Vagina (tissue), 2 donors: ENCODE data around the gene SHFL. TPM values are rescaled to one million over a fixed set of nuclear protein-coding genes. Genes with fewer than 3 reads are reported as not detected.
A peak's percentile ranks its signal among the peaks of the same experiment; 100 is the strongest.

Source experiments
- DNase-seq, 2 donors: peaks; one replicate each; pipeline ENCODE4 v3.0.0-alpha.2; 2017; ENCODE audit errors: extremely low spot score in 2 of 2
- H3K27ac ChIP-seq: fragments of 200-600 bp; sonication (generic); one replicate; pipeline ENCODE4 v1.5.1; 2019
- H3K27me3 ChIP-seq: fragments of 200-600 bp; sonication (generic); one replicate; pipeline ENCODE4 v1.5.1; 2019
- H3K36me3 ChIP-seq, 2 donors: fragments of 200-600 bp; sonication (generic); one replicate each; pipeline ENCODE4 v1.5.1; 2017 to 2019
- H3K4me1 ChIP-seq: fragments of 200-600 bp; sonication (generic); one replicate; pipeline ENCODE4 v1.5.1; 2019
- H3K4me3 ChIP-seq, 2 donors: fragments of 200-600 bp; sonication (generic); 1 replicate in 1 of 2; 2 replicates in 1 of 2; pipeline ENCODE4 v1.5.1; 2016 to 2019
- H3K9me3 ChIP-seq: fragments of 200-600 bp; sonication (generic); one replicate; pipeline ENCODE4 v1.5.1; 2019
- CTCF ChIP-seq, 3 experiments: fragments of 450-650 bp in 2 of 3; fragments of 200-600 bp in 1 of 3; sonication (generic) in 1 of 3; IDR thresholded peaks; one replicate each; pipeline ENCODE4 v1.5.1; 2017 to 2019; ENCODE audit warnings: antibody characterized with exemption in 3 of 3, mild to moderate bottlenecking in 2 of 3, moderate library complexity in 2 of 3
- POLR2A ChIP-seq, 2 donors: fragments of 450-650 bp; IDR thresholded peaks; one replicate each; pipeline ENCODE4 v1.6.1; 2017; ENCODE audit warnings: antibody characterized with exemption in 2 of 2, mild to moderate bottlenecking in 2 of 2, moderate library complexity in 2 of 2
- POLR2AphosphoS5 ChIP-seq, 2 donors: sonication (generic); formaldehyde crosslinking; IDR thresholded peaks; one replicate each; pipeline ENCODE4 v1.9.0; 2017; ENCODE audit warnings: antibody characterized with exemption in 2 of 2, mild to moderate bottlenecking in 2 of 2, low read depth in 1 of 2; ENCODE audit not compliant: insufficient read depth in 1 of 2
- intact Hi-C: fragments of 100-400 bp; cut with DNase I; formaldehyde crosslinking; loops from one replicate; pipeline ENCODE4 v1.15.1; 2023
- total RNA-seq: library from RNA; depleted of rRNA; stranded (reverse); fragments of >200 nt; gene quantifications from one replicate; pipeline ENCODE4 v1.2.3, GENCODE V29; 2016

SHFL gene
- total RNA-seq, 1 donor from 2014 or later, result 46.9 TPM

DNA sequence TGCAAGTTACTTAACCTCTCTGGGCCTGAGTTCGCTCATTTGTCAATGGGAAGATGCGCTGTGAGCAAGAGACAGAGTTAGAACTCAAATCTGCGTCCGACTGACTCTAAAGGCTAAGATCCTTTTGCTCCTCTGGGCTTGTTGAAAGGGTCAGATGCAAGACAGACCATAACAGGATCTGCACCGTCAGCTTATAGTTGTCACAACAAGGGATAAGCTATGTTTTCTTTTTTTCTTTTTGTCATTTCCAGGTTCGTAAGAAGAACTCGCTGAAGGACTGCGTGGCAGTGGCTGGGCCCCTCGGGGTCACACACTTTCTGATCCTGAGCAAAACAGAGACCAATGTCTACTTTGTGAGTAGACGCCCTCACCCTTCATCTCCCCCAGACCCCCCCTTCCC lies 21.1 kb downstream of the SHFL start:
- H3K4me3 ChIP-seq, result peak overlapping the region; percentile 71 to 89
- no peaks in the 10 kb centered on the region for H3K27me3 ChIP-seq
- H3K36me3 ChIP-seq, result peaks cover 0 to 41% of the 10 kb centered on the region in 2 donors
- no peak for DNase-seq
- no peaks in the 10 kb centered on the region for H3K9me3 ChIP-seq
- TF ChIP-seq POLR2AphosphoS5 (IDR thresholded peaks at IDR 0.05; ENCODE audit: insufficient read depth in 1 of 2, low read depth in 1 of 2) (no peak), POLR2A (IDR thresholded peaks at IDR 0.05) (no peak), CTCF (IDR thresholded peaks at IDR 0.05) (no peak)
- H3K4me1 ChIP-seq, result peaks cover 21% of the 10 kb centered on the region
- no peak overlapping the region for H3K27ac ChIP-seq
- intact Hi-C loops, result no loop called here

- Histone ChIP-seq H3K27ac (no peak overlapping the region), H3K4me1 (peaks cover 23% of the 10 kb centered on the region), H3K27me3 (no peaks in the 10 kb centered on the region), H3K36me3 (peaks cover 0 to 41% of the 10 kb centered on the region in 2 donors), H3K4me3 (no peak overlapping the region), H3K9me3 (no peaks in the 10 kb centered on the region)
- TF ChIP-seq CTCF (IDR thresholded peaks at IDR 0.05), result no peak
- no peak for TF ChIP-seq POLR2AphosphoS5 (IDR thresholded peaks at IDR 0.05; ENCODE audit: insufficient read depth in 1 of 2, low read depth in 1 of 2)
- TF ChIP-seq POLR2A (IDR thresholded peaks at IDR 0.05), result no peak
- peak in 1 of 2 donors; percentile 82 for DNase-seq
- intact Hi-C loops, result no loop called here
Observed at GRCh38 chr19:10107817-10108367, 21.8 kb downstream of the SHFL start.

GRCh38 chr19:10109528-10109927 lies 23.4 kb downstream of the SHFL start:
- H3K27ac ChIP-seq, result no peak overlapping the region
- H3K4me3 ChIP-seq, result no peak overlapping the region
- H3K36me3 ChIP-seq, result peaks cover 0 to 45% of the 10 kb centered on the region in 2 donors
- DNase-seq, result peak in 1 of 2 donors; percentile 95
- H3K4me1 ChIP-seq, result peaks cover 33% of the 10 kb centered on the region
- H3K9me3 ChIP-seq, result no peaks in the 10 kb centered on the region
- no peak for TF ChIP-seq POLR2AphosphoS5 (IDR thresholded peaks at IDR 0.05; ENCODE audit: insufficient read depth in 1 of 2, low read depth in 1 of 2)
- no peak for TF ChIP-seq POLR2A (IDR thresholded peaks at IDR 0.05)
- TF ChIP-seq CTCF (IDR thresholded peaks at IDR 0.05), result no peak
- intact Hi-C loops, result no loop called here
- H3K27me3 ChIP-seq, result no peaks in the 10 kb centered on the region

GRCh38 chr19:10110076-10110971 lies 24.2 kb downstream of the SHFL start:
- Histone ChIP-seq H3K4me3 (no peak overlapping the region), H3K27ac (no peak overlapping the region), H3K4me1 (peaks cover 33% of the 10 kb centered on the region), H3K9me3 (no peaks in the 10 kb centered on the region), H3K27me3 (no peaks in the 10 kb centered on the region), H3K36me3 (peaks cover 0 to 53% of the 10 kb centered on the region in 2 donors)
- intact Hi-C loops, result no loop called here
- peak; percentile 81 to 92 for DNase-seq
- TF ChIP-seq CTCF (IDR thresholded peaks at IDR 0.05), result no peak
- no peak for TF ChIP-seq POLR2A (IDR thresholded peaks at IDR 0.05)
- no peak for TF ChIP-seq POLR2AphosphoS5 (IDR thresholded peaks at IDR 0.05; ENCODE audit: insufficient read depth in 1 of 2, low read depth in 1 of 2)

GRCh38 chr19:10110972-10111317 lies 24.8 kb downstream of the SHFL start:
- TF ChIP-seq POLR2A (IDR thresholded peaks at IDR 0.05) (no peak), CTCF (IDR thresholded peaks at IDR 0.05) (no peak), POLR2AphosphoS5 (IDR thresholded peaks at IDR 0.05; ENCODE audit: insufficient read depth in 1 of 2, low read depth in 1 of 2) (no peak)
- H3K36me3 ChIP-seq, result peaks cover 0 to 59% of the 10 kb centered on the region in 2 donors
- no peaks in the 10 kb centered on the region for H3K27me3 ChIP-seq
- H3K9me3 ChIP-seq, result no peaks in the 10 kb centered on the region
- H3K4me1 ChIP-seq, result peaks cover 27% of the 10 kb centered on the region
- no peak for DNase-seq
- no peak overlapping the region for H3K4me3 ChIP-seq
- intact Hi-C loops, result no loop called here
- no peak overlapping the region for H3K27ac ChIP-seq
